ENCODE data around the gene OLFML3.
A peak's percentile ranks its signal among the peaks of the same experiment; 100 is the strongest.

OLFML3 gene

DNA sequence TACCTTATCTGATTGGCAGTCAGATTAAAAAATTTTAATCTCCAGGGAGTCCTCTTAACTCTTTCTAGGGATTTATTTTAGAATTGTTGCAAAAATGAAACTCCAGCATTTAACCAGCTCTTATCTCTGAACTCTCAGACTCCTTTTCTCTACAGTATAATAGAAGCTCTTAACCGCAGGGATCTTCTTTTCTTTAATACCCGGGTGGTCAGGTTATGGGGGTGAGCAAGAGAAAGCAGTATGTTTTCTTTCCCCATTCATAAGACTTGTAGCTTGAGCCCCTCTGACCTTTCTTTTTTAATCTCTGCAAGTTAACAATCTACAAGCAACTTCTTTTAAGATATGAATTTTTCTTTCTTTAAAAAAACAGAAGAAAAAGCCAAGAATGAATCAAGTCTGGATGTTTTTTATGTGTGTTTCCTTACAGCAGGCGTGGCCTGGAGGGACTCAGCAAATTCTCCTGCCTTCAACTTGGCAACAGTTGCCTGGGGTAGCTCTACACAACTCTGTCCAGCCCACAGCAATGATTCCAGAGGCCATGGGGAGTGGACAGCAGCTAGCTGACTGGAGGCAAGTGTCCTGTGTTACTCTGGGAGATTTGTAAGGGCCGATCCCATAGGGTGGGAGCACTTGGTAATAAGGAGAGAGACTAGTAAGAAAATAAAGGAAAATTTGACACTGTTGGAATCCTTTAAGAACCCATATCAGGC lies 13.4 kb upstream of the OLFML3 start:
- DNase-seq (ENCODE audit: low read depth in 1 of 2, low spot score in 1 of 2), result no peak
- Histone ChIP-seq H3K4me3 (replicated peaks; ENCODE audit: insufficient read depth, low read length) (no peak overlapping the region), H3K27me3 (ENCODE audit: insufficient read depth, poor library complexity, severe bottlenecking) (no peaks in the 10 kb centered on the region), H3K27ac (replicated peaks) (no peak overlapping the region)
- no peak for TF ChIP-seq CTCF (IDR thresholded peaks at IDR 0.05; ENCODE audit: insufficient read depth, low read length)
- no peak for TF ChIP-seq REST (IDR thresholded peaks at IDR 0.05; ENCODE audit: insufficient replicate concordance, low read depth)
- no peak for TF ChIP-seq POLR2AphosphoS5 (IDR thresholded peaks at IDR 0.05; ENCODE audit: low read depth)
- TF ChIP-seq GABPA (IDR thresholded peaks at IDR 0.05; ENCODE audit: low read depth), result no peak
- TF ChIP-seq SPI1 (IDR thresholded peaks at IDR 0.05; ENCODE audit: borderline replicate concordance, low read depth), result no peak

DNA sequence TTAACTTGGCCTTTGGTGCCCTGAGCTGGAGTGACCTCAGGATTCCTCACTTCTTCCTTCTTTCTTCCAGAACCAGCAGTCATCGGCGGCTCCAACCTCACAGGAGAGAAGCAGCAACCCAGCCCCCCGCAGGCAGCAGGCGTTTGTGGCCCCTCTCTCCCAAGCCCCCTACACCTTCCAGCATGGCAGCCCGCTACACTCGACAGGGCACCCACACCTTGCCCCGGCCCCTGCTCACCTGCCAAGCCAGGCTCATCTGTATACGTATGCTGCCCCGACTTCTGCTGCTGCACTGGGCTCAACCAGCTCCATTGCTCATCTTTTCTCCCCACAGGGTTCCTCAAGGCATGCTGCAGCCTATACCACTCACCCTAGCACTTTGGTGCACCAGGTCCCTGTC lies 6.3 kb upstream of the OLFML3 start:
- no peak overlapping the region for H3K27ac ChIP-seq (replicated peaks)
- TF ChIP-seq REST (IDR thresholded peaks at IDR 0.05; ENCODE audit: insufficient replicate concordance, low read depth), result no peak
- no peak for TF ChIP-seq POLR2AphosphoS5 (IDR thresholded peaks at IDR 0.05; ENCODE audit: low read depth)
- TF ChIP-seq GABPA (IDR thresholded peaks at IDR 0.05; ENCODE audit: low read depth), result no peak
- TF ChIP-seq CTCF (IDR thresholded peaks at IDR 0.05; ENCODE audit: insufficient read depth, low read length), result no peak
- no peak for TF ChIP-seq SPI1 (IDR thresholded peaks at IDR 0.05; ENCODE audit: borderline replicate concordance, low read depth)
- no peak overlapping the region for H3K4me3 ChIP-seq (replicated peaks; ENCODE audit: insufficient read depth, low read length)
- DNase-seq (ENCODE audit: low read depth in 1 of 2, low spot score in 1 of 2), result no peak
- no peaks in the 10 kb centered on the region for H3K27me3 ChIP-seq (ENCODE audit: insufficient read depth, poor library complexity, severe bottlenecking)

DNA sequence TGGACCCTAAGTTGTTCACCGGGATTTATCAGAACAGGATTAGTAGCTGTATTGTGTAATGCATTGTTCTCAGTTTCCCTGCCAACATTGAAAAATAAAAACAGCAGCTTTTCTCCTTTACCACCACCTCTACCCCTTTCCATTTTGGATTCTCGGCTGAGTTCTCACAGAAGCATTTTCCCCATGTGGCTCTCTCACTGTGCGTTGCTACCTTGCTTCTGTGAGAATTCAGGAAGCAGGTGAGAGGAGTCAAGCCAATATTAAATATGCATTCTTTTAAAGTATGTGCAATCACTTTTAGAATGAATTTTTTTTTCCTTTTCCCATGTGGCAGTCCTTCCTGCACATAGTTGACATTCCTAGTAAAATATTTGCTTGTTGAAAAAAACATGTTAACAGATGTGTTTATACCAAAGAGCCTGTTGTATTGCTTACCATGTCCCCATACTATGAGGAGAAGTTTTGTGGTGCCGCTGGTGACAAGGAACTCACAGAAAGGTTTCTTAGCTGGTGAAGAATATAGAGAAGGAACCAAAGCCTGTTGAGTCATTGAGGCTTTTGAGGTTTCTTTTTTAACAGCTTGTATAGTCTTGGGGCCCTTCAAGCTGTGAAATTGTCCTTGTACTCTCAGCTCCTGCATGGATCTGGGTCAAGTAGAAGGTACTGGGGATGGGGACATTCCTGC lies 3.9 kb upstream of the OLFML3 start:
- peak; percentile 51 to 78 for DNase-seq (ENCODE audit: low read depth in 1 of 2, low spot score in 1 of 2)
- H3K27ac ChIP-seq (replicated peaks), result peak overlapping the region; percentile 54
- H3K27me3 ChIP-seq (ENCODE audit: insufficient read depth, poor library complexity, severe bottlenecking), result no peaks in the 10 kb centered on the region
- TF ChIP-seq SPI1 (IDR thresholded peaks at IDR 0.05; ENCODE audit: borderline replicate concordance, low read depth) (0 out of 2 replicates have a peak, but pooled peaks have one; percentile 5), POLR2AphosphoS5 (IDR thresholded peaks at IDR 0.05; ENCODE audit: low read depth) (no peak)
- no peak overlapping the region for H3K4me3 ChIP-seq (replicated peaks; ENCODE audit: insufficient read depth, low read length)

- H3K4me3 ChIP-seq (replicated peaks; ENCODE audit: insufficient read depth, low read length), result no peak overlapping the region
- TF ChIP-seq GABPA (IDR thresholded peaks at IDR 0.05; ENCODE audit: low read depth) (no peak), SPI1 (IDR thresholded peaks at IDR 0.05; ENCODE audit: borderline replicate concordance, low read depth) (no peak), CTCF (IDR thresholded peaks at IDR 0.05; ENCODE audit: insufficient read depth, low read length) (peak; percentile 29), POLR2AphosphoS5 (IDR thresholded peaks at IDR 0.05; ENCODE audit: low read depth) (no peak)
- peak in 1 of 2 experiments; percentile 43 for DNase-seq (ENCODE audit: low read depth in 1 of 2, low spot score in 1 of 2)
- no peaks in the 10 kb centered on the region for H3K27me3 ChIP-seq (ENCODE audit: insufficient read depth, poor library complexity, severe bottlenecking)
- peak overlapping the region; percentile 54 for H3K27ac ChIP-seq (replicated peaks)
These were observed 2.5 kb upstream of the OLFML3 start for GRCh38 chr1:113976609-113977278.

All from HL-60 (cell line).